HCT116 (cell line): ENCODE results near the gene SND1. TPM values are rescaled to one million over a fixed set of nuclear protein-coding genes. Genes with fewer than 3 reads are reported as not detected.

Experiments
- ATAC-seq: fragments of 200-7000 bp; cut with Tn5 transposase; 2 replicates; pipeline ENCODE4 v1.9.1; 2020; ENCODE audit warnings: mild to moderate bottlenecking, moderate library complexity
- BruUV-seq: library from RNA; stranded (reverse); fragments of 400-500 nt; replicated peaks from 2 replicates; lab custom pipeline; 2021; lab: Mats Ljungman, UMichigan
- CTCF ChIA-PET: fragments of 300-600 bp; sonication (Branson Sonifier 250); formaldehyde crosslinking; loops from one replicate; lab custom pipeline; 2021; ENCODE audit warnings: antibody characterized with exemption; lab: Charles Lee
- POLR2A ChIA-PET: fragments of 300-600, 350-600 bp; sonication (Branson Sonifier 250); formaldehyde crosslinking; loops from one replicate; lab custom pipeline; 2021; ENCODE audit warnings: antibody characterized with exemption; lab: Charles Lee
- RAD21 ChIA-PET, 2 experiments: fragments of 300-600 bp; sonication (Branson Sonifier 250); formaldehyde crosslinking; loops; one replicate each; lab custom pipeline; 2023; ENCODE audit warnings: low total read pairs in 2 of 2; ENCODE audit not compliant: uncharacterized antibody in 2 of 2, unreplicated experiment in 2 of 2, low non-redundant PET in 1 of 2; lab: Charles Lee
- DNase-seq: peaks from one replicate; pipeline ENCODE4 v3.0.0-alpha.2; 2010; ENCODE audit warnings: low read depth, low spot score
- H2AFZ ChIP-seq: fragments of 200-600 bp; shearing (Covaris generic), sonication (generic); 2 replicates; pipeline ENCODE4 v1.6.1; 2017; ENCODE audit warnings: low read depth, mixed run types, mixed read lengths, antibody characterized with exemption, low read length; ENCODE audit not compliant: poor library complexity, severe bottlenecking
- H3K27ac ChIP-seq: 2 replicates; pipeline ENCODE4 v1.5.1; 2012; ENCODE audit warnings: low read depth, low read length
- H3K27me3 ChIP-seq: fragments of 200-600 bp; sonication (generic); 2 replicates; pipeline ENCODE4 v1.6.1; 2016; ENCODE audit warnings: mixed run types, low read length, mixed read lengths; ENCODE audit not compliant: insufficient read depth
- H3K36me3 ChIP-seq, 2 experiments: fragments of 200-500 bp in 1 of 2; fragments of 200-600 bp in 1 of 2; sonication (Bioruptor generic) in 1 of 2; sonication (generic) in 1 of 2; 2 replicates each; pipeline versions ENCODE4 v1.5.1 to v1.6.1; 2014 to 2016; ENCODE audit warnings: low read length in 2 of 2, inconsistent platforms in 1 of 2, mixed read lengths in 1 of 2, mixed run types in 1 of 2; ENCODE audit not compliant: insufficient read depth in 2 of 2, control insufficient read depth in 1 of 2
- H3K4me1 ChIP-seq, 2 experiments: fragments of 200-600 bp in 1 of 2; sonication (generic) in 1 of 2; 2 replicates each; pipeline versions ENCODE4 v1.5.1 to v1.6.1; 2012 to 2017; ENCODE audit warnings: low read length in 2 of 2, inconsistent platforms in 1 of 2, mild to moderate bottlenecking in 1 of 2, mixed read lengths in 1 of 2, mixed run types in 1 of 2, moderate library complexity in 1 of 2; ENCODE audit not compliant: insufficient read depth in 2 of 2, control insufficient read depth in 1 of 2
- H3K4me2 ChIP-seq: fragments of 200-600 bp; sonication (generic); 2 replicates; pipeline ENCODE4 v1.6.1; 2017; ENCODE audit warnings: mixed run types, low read length, mixed read lengths
- H3K4me3 ChIP-seq, 2 experiments: fragments of 200-600 bp in 1 of 2; sonication (generic) in 1 of 2; replicated peaks in 1 of 2; 2 replicates each; pipeline ENCODE4 v1.5.1; 2011 to 2016; ENCODE audit warnings: low read length in 2 of 2, control low read depth in 1 of 2, low read depth in 1 of 2, mild to moderate bottlenecking in 1 of 2, mixed read lengths in 1 of 2, mixed run types in 1 of 2
- H3K79me2 ChIP-seq: fragments of 200-600 bp; sonication (generic); 2 replicates; pipeline ENCODE4 v1.6.1; 2017; ENCODE audit warnings: mild to moderate bottlenecking, mixed run types, low read length, moderate library complexity, mixed read lengths; ENCODE audit not compliant: insufficient read depth
- H3K9ac ChIP-seq: fragments of 200-600 bp; sonication (generic); 2 replicates; pipeline ENCODE4 v1.6.1; 2016; ENCODE audit warnings: low read length, mixed read lengths
- H3K9me2 ChIP-seq: fragments of 200-600 bp; sonication (generic), shearing (Covaris generic); 2 replicates; pipeline ENCODE4 v1.6.1; 2017; ENCODE audit warnings: mixed run types, mild to moderate bottlenecking, moderate library complexity; ENCODE audit not compliant: insufficient read depth
- H3K9me3 ChIP-seq, 2 experiments: fragments of 200-500 bp in 1 of 2; fragments of 200-600 bp in 1 of 2; sonication (Bioruptor generic) in 1 of 2; sonication (generic) in 1 of 2; 2 replicates each; pipeline ENCODE4 v1.6.1; 2014 to 2017; ENCODE audit warnings: low read length in 2 of 2, mixed read lengths in 2 of 2, inconsistent platforms in 1 of 2, low read depth in 1 of 2, mild to moderate bottlenecking in 1 of 2, mixed run types in 1 of 2, moderate library complexity in 1 of 2; ENCODE audit not compliant: control insufficient read depth in 1 of 2, insufficient read depth in 1 of 2
- H4K20me1 ChIP-seq: fragments of 200-600 bp; sonication (generic), shearing (Covaris generic); 2 replicates; pipeline ENCODE4 v1.6.1; 2017; ENCODE audit warnings: mixed run types, mild to moderate bottlenecking, moderate library complexity; ENCODE audit not compliant: insufficient read depth
- ATF3 ChIP-seq: IDR thresholded peaks from 2 replicates; pipeline ENCODE4 v1.6.1; 2012
- CBX3 ChIP-seq: IDR thresholded peaks from 2 replicates; pipeline ENCODE4 v1.6.1; 2012; ENCODE audit warnings: low read depth
- CEBPB ChIP-seq: IDR thresholded peaks from 2 replicates; pipeline ENCODE4 v1.6.1; 2012; ENCODE audit warnings: low read depth
- CTCF ChIP-seq, 3 experiments: fragments of 200-600 bp in 1 of 3; sonication (generic) in 1 of 3; IDR thresholded peaks in 2 of 3; conservative IDR thresholded peaks in 1 of 3; 2 replicates each; pipeline ENCODE4 v1.5.1; 2012 to 2017; ENCODE audit warnings: low read depth in 2 of 3, low read length in 2 of 3, antibody characterized with exemption in 1 of 3, borderline replicate concordance in 1 of 3, control low read depth in 1 of 3, mild to moderate bottlenecking in 1 of 3, mixed read lengths in 1 of 3, mixed run types in 1 of 3, moderate library complexity in 1 of 3; ENCODE audit not compliant: insufficient read depth in 1 of 3
- ELF1 ChIP-seq: IDR thresholded peaks from 2 replicates; pipeline ENCODE4 v1.6.1; 2012; ENCODE audit warnings: low read depth, borderline replicate concordance
- EZH2 ChIP-seq: fragments of 200-600 bp; sonication (generic); IDR thresholded peaks from 2 replicates; pipeline ENCODE4 v1.6.1; 2017; ENCODE audit warnings: antibody characterized with exemption, mixed run types
- EZH2phosphoT487 ChIP-seq: fragments of 200-600 bp; IDR thresholded peaks from 2 replicates; pipeline ENCODE4 v1.6.1; 2018; ENCODE audit warnings: antibody characterized with exemption, borderline replicate concordance
- FOSL1 ChIP-seq: IDR thresholded peaks from 2 replicates; pipeline ENCODE4 v1.6.1; 2012; ENCODE audit warnings: low read depth
- JUND ChIP-seq: IDR thresholded peaks from 2 replicates; pipeline ENCODE4 v1.6.1; 2012
- POLR2A ChIP-seq: IDR thresholded peaks from 2 replicates; pipeline ENCODE4 v1.7.0; 2011; ENCODE audit warnings: borderline replicate concordance; ENCODE audit not compliant: insufficient read depth, insufficient read length; ENCODE audit errors: extremely low read depth
- POLR2AphosphoS5 ChIP-seq: IDR thresholded peaks from 2 replicates; pipeline ENCODE4 v1.6.1; 2011; ENCODE audit warnings: mild to moderate bottlenecking, low read depth, low read length, moderate library complexity
- SIN3A ChIP-seq: IDR thresholded peaks from 2 replicates; pipeline ENCODE4 v1.6.1; 2012; ENCODE audit warnings: low read depth
- SP1 ChIP-seq: IDR thresholded peaks from 2 replicates; pipeline ENCODE4 v1.6.1; 2012; ENCODE audit warnings: low read depth
- TCF7L2 ChIP-seq: IDR thresholded peaks from 2 replicates; pipeline ENCODE4 v1.7.0; 2011; ENCODE audit warnings: borderline replicate concordance, inconsistent platforms; ENCODE audit not compliant: insufficient read depth, insufficient read length; ENCODE audit errors: extremely low read depth
- ZFX ChIP-seq: fragments of 450-650 bp; IDR thresholded peaks from 2 replicates; pipeline ENCODE4 v1.6.1; 2017
- ZNF274 ChIP-seq: fragments of 200-500 bp; sonication (Bioruptor generic); IDR thresholded peaks from 2 replicates; pipeline ENCODE4 v1.6.1; 2014; ENCODE audit warnings: mild to moderate bottlenecking, low read depth, low read length, inconsistent platforms
- intact Hi-C: fragments of 100-400 bp; cut with micrococcal nuclease; formaldehyde crosslinking; loops from 2 replicates; pipeline ENCODE4 v1.10.0; 2022
- total RNA-seq: library from RNA; stranded (reverse); gene quantifications from one replicate; pipeline ENCODE4 v1.2.1, GENCODE V29; 2021; ENCODE audit not compliant: unreplicated experiment
- TF ChIP-seq, protein P1 (sequence below): IDR thresholded peaks from 2 replicates; pipeline ENCODE4 v1.6.1; 2012; ENCODE audit warnings: low read depth

Gene SND1
- total RNA-seq, 1 experiment from 2014 or later = 169 TPM

DNA sequence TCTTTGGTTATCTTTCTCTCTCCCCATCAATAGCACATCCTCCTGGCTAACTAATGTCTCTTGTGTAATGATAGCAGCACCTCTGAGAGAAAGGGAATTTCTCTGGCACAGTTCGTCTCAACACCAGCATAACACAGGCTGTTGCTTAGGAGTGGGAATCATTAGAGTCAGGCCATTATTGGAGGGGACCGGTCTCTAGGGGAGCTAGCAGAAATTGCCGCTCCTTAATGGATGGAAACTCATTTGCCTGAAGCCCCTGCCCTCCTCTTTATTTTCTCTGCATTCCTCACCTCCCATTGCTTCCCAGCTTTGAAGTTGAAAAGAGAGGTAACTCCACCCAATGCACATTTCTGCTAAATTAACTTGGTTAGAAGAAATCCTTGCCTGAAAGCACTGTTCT lies 367.3 kb downstream of the SND1 start (continued):
- TF ChIP-seq, protein P1, sequence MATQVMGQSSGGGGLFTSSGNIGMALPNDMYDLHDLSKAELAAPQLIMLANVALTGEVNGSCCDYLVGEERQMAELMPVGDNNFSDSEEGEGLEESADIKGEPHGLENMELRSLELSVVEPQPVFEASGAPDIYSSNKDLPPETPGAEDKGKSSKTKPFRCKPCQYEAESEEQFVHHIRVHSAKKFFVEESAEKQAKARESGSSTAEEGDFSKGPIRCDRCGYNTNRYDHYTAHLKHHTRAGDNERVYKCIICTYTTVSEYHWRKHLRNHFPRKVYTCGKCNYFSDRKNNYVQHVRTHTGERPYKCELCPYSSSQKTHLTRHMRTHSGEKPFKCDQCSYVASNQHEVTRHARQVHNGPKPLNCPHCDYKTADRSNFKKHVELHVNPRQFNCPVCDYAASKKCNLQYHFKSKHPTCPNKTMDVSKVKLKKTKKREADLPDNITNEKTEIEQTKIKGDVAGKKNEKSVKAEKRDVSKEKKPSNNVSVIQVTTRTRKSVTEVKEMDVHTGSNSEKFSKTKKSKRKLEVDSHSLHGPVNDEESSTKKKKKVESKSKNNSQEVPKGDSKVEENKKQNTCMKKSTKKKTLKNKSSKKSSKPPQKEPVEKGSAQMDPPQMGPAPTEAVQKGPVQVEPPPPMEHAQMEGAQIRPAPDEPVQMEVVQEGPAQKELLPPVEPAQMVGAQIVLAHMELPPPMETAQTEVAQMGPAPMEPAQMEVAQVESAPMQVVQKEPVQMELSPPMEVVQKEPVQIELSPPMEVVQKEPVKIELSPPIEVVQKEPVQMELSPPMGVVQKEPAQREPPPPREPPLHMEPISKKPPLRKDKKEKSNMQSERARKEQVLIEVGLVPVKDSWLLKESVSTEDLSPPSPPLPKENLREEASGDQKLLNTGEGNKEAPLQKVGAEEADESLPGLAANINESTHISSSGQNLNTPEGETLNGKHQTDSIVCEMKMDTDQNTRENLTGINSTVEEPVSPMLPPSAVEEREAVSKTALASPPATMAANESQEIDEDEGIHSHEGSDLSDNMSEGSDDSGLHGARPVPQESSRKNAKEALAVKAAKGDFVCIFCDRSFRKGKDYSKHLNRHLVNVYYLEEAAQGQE = no peak
- TF ChIP-seq ATF3 (no peak), SP1 (no peak), SIN3A (no peak), ELF1 (no peak), ZFX (no peak), CTCF (IDR thresholded peaks at IDR 0.05 in 2 of 3, conservative IDR thresholded peaks at IDR 0.05 in 1 of 3; ENCODE audit: borderline replicate concordance in 1 of 3, insufficient read depth in 1 of 3, low read depth in 2 of 3, low read length in 2 of 3) (no peak)

- H3K36me3 ChIP-seq = 0 out of 4 replicates have a peak, but pooled peaks cover 0 to 4% of the 10 kb centered on the region in 2 experiments
- H3K9me2 ChIP-seq = no peaks in the 10 kb centered on the region
- H3K4me3 ChIP-seq = no peak overlapping the region
- DNase-seq = peak; percentile 31
- intact Hi-C loops = loop anchor here (10.0 kb wide), 1 partner anchor 315 kb away; no protein-coding TSS in a partner anchor
- no peak overlapping the region for H3K27ac ChIP-seq
- no peaks in the 10 kb centered on the region for H3K27me3 ChIP-seq
- H3K9ac ChIP-seq = no peak overlapping the region
- H3K4me2 ChIP-seq = no peak overlapping the region
- peaks cover 0 to 44% of the 10 kb centered on the region in 2 experiments; a peak in 2 of 4 replicates for H3K4me1 ChIP-seq
- ChIA-PET RAD21 (no interaction called here), CTCF (interaction anchor here (0.5 to 3.1 kb wide), 6 partner anchors 10 to 189 kb away, joined by 3 to 9 read pairs (median 4); no protein-coding TSS in a partner anchor), POLR2A (no interaction called here)
- ATAC-seq = peak; percentile 79
- BruUV-seq = no TSS peak
- no peak overlapping the region for H2AFZ ChIP-seq
- no peaks in the 10 kb centered on the region for H3K9me3 ChIP-seq
- H4K20me1 ChIP-seq = no peaks in the 10 kb centered on the region
- 0 out of 2 replicates have a peak, but pooled peaks cover 3% of the 10 kb centered on the region for H3K79me2 ChIP-seq
- 0 out of 2 replicates have a peak, but pooled peaks have one; percentile 20 for TF ChIP-seq CBX3
- TF ChIP-seq EZH2 = no peak
- TF ChIP-seq CEBPB = 0 out of 2 replicates have a peak, but pooled peaks have one; percentile 11
- TF ChIP-seq, protein P1 = no peak
- TF ChIP-seq JUND = no peak
- TF ChIP-seq SIN3A = no peak
- TF ChIP-seq ZNF274 = no peak
- no peak for TF ChIP-seq POLR2AphosphoS5
- TF ChIP-seq FOSL1 = no peak
- TF ChIP-seq POLR2A = no peak
- TF ChIP-seq TCF7L2 = no peak
- no peak for TF ChIP-seq EZH2phosphoT487
Measured at GRCh38 chr7:128020159-128020558, 368.2 kb downstream of the SND1 start.
